Right forelimb (tissue), 1 donor: Measurements from ENCODE around the gene YIF1A.
"Not testable (repeated sequence)": the region's sequence is repeated elsewhere in the genome, so short reads cannot be mapped to it uniquely, and the experiment has no call there.

ENCODE experiments used
- DNase-seq: peaks from one replicate; pipeline ENCODE4 v3.0.0-alpha.2; 2018

YIF1A gene

DNA sequence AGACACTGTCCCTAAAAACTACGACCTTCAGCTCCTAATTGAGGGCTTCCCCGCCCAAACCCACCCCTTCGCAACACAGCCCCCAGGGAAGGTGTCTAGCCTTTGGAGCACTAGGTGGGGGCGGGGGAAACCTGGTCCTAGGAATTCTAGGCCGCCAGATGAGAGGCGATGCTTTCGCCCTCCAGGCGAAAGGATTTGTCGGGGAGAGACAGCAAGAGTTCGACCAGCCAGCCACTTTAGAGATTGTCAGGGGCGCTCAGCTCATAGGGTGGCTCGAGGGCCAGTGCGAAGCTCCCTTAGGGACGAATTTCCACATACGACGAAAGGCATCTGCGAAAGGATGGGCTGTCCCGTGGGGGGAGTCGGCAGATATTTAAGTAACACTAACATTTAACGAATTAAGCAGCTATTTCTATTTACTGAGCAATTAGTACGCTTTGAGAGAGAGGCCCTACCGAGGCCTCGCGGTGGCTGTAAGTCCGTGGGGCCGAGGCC lies 22.6 kb upstream of the YIF1A start:
- DNase-seq, result no peak

GRCh38 chr11:66310803-66311440 lies 22.0 kb upstream of the YIF1A start:
- DNase-seq, result not testable (repeated sequence)

GRCh38 chr11:66310324-66310723 lies 21.4 kb upstream of the YIF1A start:
- DNase-seq, result no peak

- DNase-seq, result no peak
These were observed 20.5 kb upstream of the YIF1A start for GRCh38 chr11:66309475-66309874.

DNA sequence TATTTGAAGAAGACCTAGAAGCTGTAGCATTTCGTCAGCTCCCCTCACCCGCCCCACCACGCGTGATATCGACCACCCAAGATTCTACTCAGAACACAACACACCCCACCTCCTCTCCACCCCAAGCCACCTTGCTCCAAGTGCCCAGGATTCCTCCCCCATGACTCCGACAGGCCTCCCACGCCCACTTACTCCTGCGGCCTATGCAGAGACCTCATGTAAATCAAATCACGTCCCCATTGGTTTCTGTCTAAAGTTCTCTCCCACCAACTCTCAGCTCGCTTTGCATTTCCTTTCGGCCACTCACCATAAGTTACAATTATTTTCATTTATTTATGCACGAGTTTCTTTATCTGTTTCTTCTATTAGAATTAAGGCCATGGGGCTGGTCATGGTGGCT lies 13.7 kb upstream of the YIF1A start:
- DNase-seq, result no peak

GRCh38 chr11:66299186-66299585 lies 10.2 kb upstream of the YIF1A start:
- no peak for DNase-seq

DNA sequence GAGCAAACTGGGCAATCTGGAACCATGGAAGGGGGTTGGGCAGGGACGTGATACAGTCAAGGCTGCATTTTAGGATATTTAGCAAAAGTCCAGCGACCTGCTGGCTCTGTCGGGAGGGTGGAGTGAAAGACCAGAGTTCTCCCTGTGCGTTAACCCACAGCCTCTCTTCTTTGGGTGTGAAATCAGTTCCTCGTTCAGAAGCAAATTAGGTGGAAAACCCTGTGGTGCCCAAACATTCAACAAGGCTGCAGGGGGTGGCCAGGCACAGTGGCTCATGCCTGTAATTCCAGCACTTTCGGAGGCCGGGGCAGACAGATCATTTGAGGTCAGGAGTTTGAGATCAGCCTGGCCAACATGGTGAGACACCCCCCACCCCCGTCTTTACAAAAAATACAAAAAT lies 8.7 kb upstream of the YIF1A start:
- DNase-seq, result peak; percentile 15

- DNase-seq, result no peak
These were observed 6.0 kb upstream of the YIF1A start for GRCh38 chr11:66294626-66295620.

GRCh38 chr11:66293777-66294625 lies 5.1 kb upstream of the YIF1A start:
- no peak for DNase-seq

DNA sequence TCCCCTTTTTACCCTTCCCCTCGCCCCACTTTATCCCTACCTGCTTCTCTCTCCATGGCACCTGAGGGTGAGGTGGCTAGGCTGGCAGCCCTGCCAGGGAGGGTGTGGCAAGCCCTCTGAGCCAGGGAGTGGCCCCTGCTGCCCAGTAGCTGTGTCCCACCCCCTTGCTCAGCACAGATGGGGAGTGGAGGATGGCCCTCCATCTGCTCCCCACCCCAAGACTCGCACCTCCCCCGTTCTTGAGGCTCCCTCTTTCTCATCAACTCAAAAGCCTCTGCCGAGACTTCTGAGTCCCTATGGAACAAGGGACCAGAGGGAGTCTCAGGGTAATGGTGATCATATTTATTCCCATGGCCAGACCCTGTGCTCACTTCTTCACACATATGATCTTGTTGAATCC lies 4.4 kb upstream of the YIF1A start:
- DNase-seq, result no peak

GRCh38 chr11:66292543-66293332 lies 3.8 kb upstream of the YIF1A start:
- DNase-seq, result no peak

- DNase-seq, result no peak
These were observed 3.0 kb upstream of the YIF1A start, which contains the start of gene TMEM151A for GRCh38 chr11:66291706-66292542. Gene TMEM151A (plus strand): TSS chr11:66291894. CDS start chr11:66292014, 120 bp downstream.

DNA sequence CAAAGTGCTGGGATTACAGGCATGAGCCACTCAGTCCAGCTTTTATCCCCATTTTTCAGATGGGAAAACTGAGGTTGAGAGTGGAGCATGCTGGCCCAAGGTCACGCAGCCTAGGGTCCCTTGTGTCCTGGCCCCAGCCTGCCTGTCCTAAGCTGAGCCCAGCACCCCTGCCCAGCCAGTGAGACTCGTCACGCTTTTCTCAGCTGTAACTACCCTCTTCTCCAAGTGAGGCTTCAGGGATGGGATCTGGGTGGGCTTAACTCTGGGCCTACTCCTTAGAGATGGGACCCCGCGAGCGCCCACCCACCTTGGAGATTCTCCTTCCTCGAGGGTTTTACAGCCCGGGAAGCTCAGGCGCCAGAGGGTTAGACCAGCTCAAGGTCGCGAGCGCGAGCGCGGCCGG lies 2.4 kb upstream of the YIF1A start:
- no peak for DNase-seq

DNA sequence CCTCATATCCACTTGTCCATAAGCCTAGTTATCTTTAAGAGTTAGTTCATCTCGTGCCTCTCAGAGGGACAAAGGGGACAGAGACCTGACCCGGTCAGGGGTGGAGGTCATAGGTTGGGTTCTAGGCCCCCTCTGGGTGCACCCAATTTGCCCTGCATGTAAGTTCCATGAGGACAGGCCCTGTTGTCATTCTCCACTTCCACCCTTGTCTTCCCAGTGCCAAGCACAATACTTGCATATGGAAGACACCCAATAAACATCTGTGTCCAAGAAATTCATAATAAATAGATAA lies 1.3 kb upstream of the YIF1A start:
- peak; percentile 42 for DNase-seq

DNA sequence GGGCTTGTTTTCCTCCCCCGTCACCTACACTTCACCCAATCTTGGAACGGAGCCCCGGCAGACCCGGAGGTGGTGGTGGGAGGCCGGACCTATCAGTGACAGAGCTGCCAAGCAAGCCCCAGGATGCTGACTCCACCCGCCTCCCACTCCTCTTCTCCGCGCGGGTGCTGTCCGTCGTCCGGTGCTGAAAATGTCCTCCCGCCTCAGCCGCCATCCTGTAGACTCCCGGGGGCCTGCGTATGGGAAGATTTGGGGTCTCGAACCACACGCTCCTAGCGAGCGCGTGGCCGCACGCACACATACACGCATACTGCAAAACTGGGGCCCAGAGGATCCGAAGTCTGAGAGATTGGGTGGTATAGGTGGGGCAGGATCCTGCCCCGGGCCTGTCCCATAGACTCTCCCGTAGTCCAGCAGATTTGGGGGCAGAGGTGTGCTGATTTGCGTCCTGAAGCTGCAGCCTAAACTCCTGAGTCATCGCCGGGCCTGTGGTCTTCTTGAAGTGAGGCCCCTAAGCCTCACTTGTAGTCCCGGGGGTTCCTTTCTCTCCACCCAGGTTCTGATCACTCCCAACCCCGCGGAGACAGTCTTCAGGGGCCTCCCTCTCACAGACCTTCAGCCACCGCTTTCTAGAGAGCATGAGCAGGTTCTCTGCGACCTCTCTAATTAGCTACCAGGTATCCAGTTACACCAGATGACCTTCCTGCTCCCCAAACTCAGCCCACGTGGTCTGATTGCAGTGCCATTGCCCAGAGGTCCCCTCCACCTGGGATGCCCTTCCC lies 796 bp upstream of the YIF1A start:
- DNase-seq, result peak; percentile 91

GRCh38 chr11:66287889-66288670 lies 863 bp downstream of the YIF1A start:
- no peak for DNase-seq

GRCh38 chr11:66287211-66287888 lies 1.6 kb downstream of the YIF1A start:
- no peak for DNase-seq

- no peak for DNase-seq
These were observed 2.2 kb downstream of the YIF1A start for GRCh38 chr11:66286699-66287098.
